Measurements from ENCODE around the gene KIF26A.
A peak's percentile ranks its signal among the peaks of the same experiment; 100 is the strongest.
"Not testable (repeated sequence)": the region's sequence is repeated elsewhere in the genome, so short reads cannot be mapped to it uniquely, and the experiment has no call there.

Gene KIF26A

DNA sequence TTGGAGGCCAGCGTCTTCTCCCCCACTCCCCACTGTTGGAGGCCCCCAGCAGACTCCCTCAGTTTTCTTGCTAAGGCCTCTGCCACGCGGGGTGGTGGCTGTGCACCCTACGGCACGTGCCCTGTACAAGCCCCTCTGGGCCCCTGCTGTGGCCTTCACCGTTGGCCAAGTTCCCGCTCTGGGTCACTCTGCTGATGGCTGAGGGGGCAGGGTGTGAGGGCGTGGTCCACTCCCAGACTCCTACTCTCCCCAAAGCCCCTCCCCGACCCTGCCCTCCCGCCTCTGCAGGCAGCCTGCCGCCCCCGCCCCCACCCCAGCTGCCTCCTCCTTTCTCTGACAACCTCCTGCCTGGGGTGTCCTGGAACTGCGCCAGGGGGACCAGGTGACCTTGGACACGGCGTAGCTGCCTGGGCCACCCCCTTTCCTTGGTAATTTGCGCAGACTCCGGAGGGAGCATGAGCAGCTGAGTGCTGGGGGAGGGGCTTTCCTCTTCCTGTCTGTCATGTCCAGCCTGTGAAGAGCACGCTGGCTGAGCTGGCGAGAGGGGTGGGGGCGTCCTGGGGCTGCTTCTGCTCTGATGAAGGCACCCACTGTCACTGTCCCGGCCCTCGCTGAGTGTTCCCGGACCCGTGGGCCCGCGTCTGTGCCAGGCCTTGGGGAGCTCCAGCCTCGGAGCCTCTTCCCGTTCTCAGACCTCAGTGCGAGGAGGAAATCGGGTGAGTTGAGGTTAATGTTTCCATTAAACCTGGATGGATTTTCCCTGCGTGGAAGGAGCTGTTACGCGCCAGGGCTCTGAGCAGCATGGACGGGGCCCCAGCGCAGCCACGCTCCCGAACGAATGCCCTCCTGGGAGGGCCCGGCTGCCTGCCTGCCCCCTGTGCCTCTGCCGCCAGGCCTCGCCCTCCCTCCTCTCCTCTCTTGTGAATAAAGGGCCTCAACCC is 85.0 kb downstream of the KIF26A start:
- Histone ChIP-seq H3K9ac (ENCODE audit: low read length in 2 of 2) (no peak overlapping the region), H3K36me3 (ENCODE audit: control insufficient read depth in 2 of 2, insufficient read depth in 2 of 2, low read length in 2 of 2) (no peaks in the 10 kb centered on the region), H3K9me3 (ENCODE audit: control insufficient read depth in 2 of 2, low read length in 2 of 2) (peaks cover 4 to 13% of the 10 kb centered on the region in 2 donors), H3K27ac (ENCODE audit: low read length) (no peak overlapping the region), H3K27me3 (ENCODE audit: control insufficient read depth in 1 of 2, insufficient read depth in 2 of 2, low read length in 2 of 2) (peaks cover 13 to 20% of the 10 kb centered on the region in 2 donors), H3K4me1 (ENCODE audit: control insufficient read depth, insufficient read depth, low read length) (peaks cover 6% of the 10 kb centered on the region), H3K4me3 (ENCODE audit: low read length in 2 of 2) (peak overlapping the region in 1 of 2 donors; percentile 40)

DNA sequence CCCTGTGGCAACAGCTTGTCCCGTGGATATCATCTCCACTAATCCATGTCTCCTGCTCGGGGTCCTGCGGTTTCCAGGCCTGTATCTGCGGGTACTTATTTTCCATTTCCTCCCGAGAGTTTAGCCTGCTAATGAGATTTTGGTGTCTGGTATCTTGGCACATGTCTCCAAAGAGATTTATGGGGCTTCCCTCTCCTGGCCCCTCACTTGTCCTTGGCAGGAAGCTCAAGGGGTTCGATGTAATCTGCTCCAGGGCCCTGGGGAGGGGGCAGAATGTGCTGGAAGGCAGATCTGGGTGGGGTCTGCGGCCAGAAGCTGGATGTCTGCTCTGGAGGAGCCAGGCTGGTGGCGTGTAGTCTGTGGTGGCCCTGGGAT is 85.7 kb downstream of the KIF26A start:
- no peaks in the 10 kb centered on the region for H3K36me3 ChIP-seq (ENCODE audit: control insufficient read depth in 2 of 2, insufficient read depth in 2 of 2, low read length in 2 of 2)
- peaks cover 13 to 20% of the 10 kb centered on the region in 2 donors for H3K27me3 ChIP-seq (ENCODE audit: control insufficient read depth in 1 of 2, insufficient read depth in 2 of 2, low read length in 2 of 2)
- no peak overlapping the region for H3K9ac ChIP-seq (ENCODE audit: low read length in 2 of 2)
- H3K4me3 ChIP-seq (ENCODE audit: low read length in 2 of 2), result no peak overlapping the region
- H3K27ac ChIP-seq (ENCODE audit: low read length), result no peak overlapping the region
- H3K4me1 ChIP-seq (ENCODE audit: control insufficient read depth, insufficient read depth, low read length), result peaks cover 6% of the 10 kb centered on the region
- peaks cover 4 to 13% of the 10 kb centered on the region in 2 donors for H3K9me3 ChIP-seq (ENCODE audit: control insufficient read depth in 2 of 2, low read length in 2 of 2)

- no peaks in the 10 kb centered on the region for H3K36me3 ChIP-seq (ENCODE audit: control insufficient read depth in 2 of 2, insufficient read depth in 2 of 2, low read length in 2 of 2)
- peaks cover 4 to 13% of the 10 kb centered on the region in 2 donors for H3K9me3 ChIP-seq (ENCODE audit: control insufficient read depth in 2 of 2, low read length in 2 of 2)
- no peak overlapping the region for H3K4me3 ChIP-seq (ENCODE audit: low read length in 2 of 2)
- no peak overlapping the region for H3K9ac ChIP-seq (ENCODE audit: low read length in 2 of 2)
- peaks cover 13 to 20% of the 10 kb centered on the region in 2 donors for H3K27me3 ChIP-seq (ENCODE audit: control insufficient read depth in 1 of 2, insufficient read depth in 2 of 2, low read length in 2 of 2)
- peaks cover 6% of the 10 kb centered on the region for H3K4me1 ChIP-seq (ENCODE audit: control insufficient read depth, insufficient read depth, low read length)
- no peak overlapping the region for H3K27ac ChIP-seq (ENCODE audit: low read length)
These were observed 86.3 kb downstream of the KIF26A start for GRCh38 chr14:104224506-104225277.

DNA sequence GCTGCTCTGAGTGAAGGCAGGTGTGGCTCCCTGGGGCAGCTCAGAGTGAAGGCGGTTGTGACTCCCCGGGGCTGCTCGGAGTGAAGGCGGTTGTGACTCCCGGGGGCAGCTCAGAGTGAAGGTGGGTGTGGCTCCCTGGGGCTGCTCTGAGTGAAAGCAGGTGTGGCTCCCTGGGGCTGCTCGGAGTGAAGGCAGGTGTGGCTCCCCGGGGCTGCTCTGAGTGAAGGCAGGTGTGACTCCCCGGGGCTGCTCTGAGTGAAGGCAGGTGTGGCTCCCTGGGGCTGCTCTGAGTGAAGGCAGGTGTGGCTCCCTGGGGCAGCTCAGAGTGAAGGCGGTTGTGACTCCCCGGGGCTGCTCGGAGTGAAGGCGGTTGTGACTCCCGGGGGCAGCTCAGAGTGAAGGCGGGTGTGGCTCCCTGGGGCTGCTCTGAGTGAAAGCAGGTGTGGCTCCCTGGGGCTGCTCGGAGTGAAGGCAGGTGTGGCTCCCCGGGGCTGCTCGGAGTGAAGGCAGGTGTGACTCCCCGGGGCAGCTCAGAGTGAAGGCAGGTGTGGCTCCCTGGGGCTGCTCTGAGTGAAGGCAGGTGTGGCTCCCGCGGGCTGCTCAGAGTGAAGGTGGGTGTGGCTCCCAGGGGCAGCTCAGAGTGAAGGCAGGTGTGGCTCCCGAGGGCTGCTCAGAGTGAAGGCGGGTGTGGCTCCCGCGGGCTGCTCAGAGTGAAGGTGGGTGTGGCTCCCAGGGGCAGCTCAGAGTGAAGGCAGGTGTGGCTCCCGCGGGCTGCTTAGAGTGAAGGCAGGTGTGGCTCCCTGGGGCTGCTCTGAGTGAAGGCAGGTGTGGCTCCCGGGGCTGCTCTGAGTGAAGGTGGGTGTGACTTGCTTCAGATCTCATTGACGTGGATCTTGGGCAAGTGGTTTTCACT is 87.1 kb downstream of the KIF26A start:
- H3K36me3 ChIP-seq (ENCODE audit: control insufficient read depth in 2 of 2, insufficient read depth in 2 of 2, low read length in 2 of 2); H3K9ac ChIP-seq (ENCODE audit: low read length in 2 of 2); H3K27ac ChIP-seq (ENCODE audit: low read length); H3K4me1 ChIP-seq (ENCODE audit: control insufficient read depth, insufficient read depth, low read length); H3K4me3 ChIP-seq (ENCODE audit: low read length in 2 of 2): not testable (repeated sequence)
- H3K27me3 ChIP-seq (ENCODE audit: control insufficient read depth in 1 of 2, insufficient read depth in 2 of 2, low read length in 2 of 2), result peaks cover 15 to 20% of the 10 kb centered on the region in 2 donors
- peaks cover 4 to 13% of the 10 kb centered on the region in 2 donors for H3K9me3 ChIP-seq (ENCODE audit: control insufficient read depth in 2 of 2, low read length in 2 of 2)

- H3K9me3 ChIP-seq (ENCODE audit: control insufficient read depth in 2 of 2, low read length in 2 of 2), result peaks cover 4 to 13% of the 10 kb centered on the region in 2 donors
- no peaks in the 10 kb centered on the region for H3K36me3 ChIP-seq (ENCODE audit: control insufficient read depth in 2 of 2, insufficient read depth in 2 of 2, low read length in 2 of 2)
- H3K27ac ChIP-seq (ENCODE audit: low read length), result no peak overlapping the region
- H3K27me3 ChIP-seq (ENCODE audit: control insufficient read depth in 1 of 2, insufficient read depth in 2 of 2, low read length in 2 of 2), result peaks cover 10 to 16% of the 10 kb centered on the region in 2 donors
- peaks cover 6% of the 10 kb centered on the region for H3K4me1 ChIP-seq (ENCODE audit: control insufficient read depth, insufficient read depth, low read length)
- H3K9ac ChIP-seq (ENCODE audit: low read length in 2 of 2), result no peak overlapping the region
- H3K4me3 ChIP-seq (ENCODE audit: low read length in 2 of 2), result no peak overlapping the region
These were observed 88.3 kb downstream of the KIF26A start for GRCh38 chr14:104226421-104227383.

- Histone ChIP-seq H3K4me1 (ENCODE audit: control insufficient read depth, insufficient read depth, low read length) (peaks cover 6% of the 10 kb centered on the region), H3K9ac (ENCODE audit: low read length in 2 of 2) (no peak overlapping the region), H3K27me3 (ENCODE audit: control insufficient read depth in 1 of 2, insufficient read depth in 2 of 2, low read length in 2 of 2) (peaks cover 8 to 12% of the 10 kb centered on the region in 2 donors), H3K27ac (ENCODE audit: low read length) (no peak overlapping the region), H3K36me3 (ENCODE audit: control insufficient read depth in 2 of 2, insufficient read depth in 2 of 2, low read length in 2 of 2) (no peaks in the 10 kb centered on the region), H3K9me3 (ENCODE audit: control insufficient read depth in 2 of 2, low read length in 2 of 2) (peaks cover 8 to 16% of the 10 kb centered on the region in 2 donors), H3K4me3 (ENCODE audit: low read length in 2 of 2) (no peak overlapping the region)
These were observed 89.4 kb downstream of the KIF26A start for GRCh38 chr14:104227806-104228205.

GRCh38 chr14:104228221-104228620 is 89.8 kb downstream of the KIF26A start:
- H3K4me1 ChIP-seq (ENCODE audit: control insufficient read depth, insufficient read depth, low read length), result peaks cover 6% of the 10 kb centered on the region
- peaks cover 8 to 19% of the 10 kb centered on the region in 2 donors for H3K9me3 ChIP-seq (ENCODE audit: control insufficient read depth in 2 of 2, low read length in 2 of 2)
- no peak overlapping the region for H3K9ac ChIP-seq (ENCODE audit: low read length in 2 of 2)
- no peak overlapping the region for H3K4me3 ChIP-seq (ENCODE audit: low read length in 2 of 2)
- H3K36me3 ChIP-seq (ENCODE audit: control insufficient read depth in 2 of 2, insufficient read depth in 2 of 2, low read length in 2 of 2), result no peaks in the 10 kb centered on the region
- no peak overlapping the region for H3K27ac ChIP-seq (ENCODE audit: low read length)
- peaks cover 8 to 10% of the 10 kb centered on the region in 2 donors for H3K27me3 ChIP-seq (ENCODE audit: control insufficient read depth in 1 of 2, insufficient read depth in 2 of 2, low read length in 2 of 2)

DNA sequence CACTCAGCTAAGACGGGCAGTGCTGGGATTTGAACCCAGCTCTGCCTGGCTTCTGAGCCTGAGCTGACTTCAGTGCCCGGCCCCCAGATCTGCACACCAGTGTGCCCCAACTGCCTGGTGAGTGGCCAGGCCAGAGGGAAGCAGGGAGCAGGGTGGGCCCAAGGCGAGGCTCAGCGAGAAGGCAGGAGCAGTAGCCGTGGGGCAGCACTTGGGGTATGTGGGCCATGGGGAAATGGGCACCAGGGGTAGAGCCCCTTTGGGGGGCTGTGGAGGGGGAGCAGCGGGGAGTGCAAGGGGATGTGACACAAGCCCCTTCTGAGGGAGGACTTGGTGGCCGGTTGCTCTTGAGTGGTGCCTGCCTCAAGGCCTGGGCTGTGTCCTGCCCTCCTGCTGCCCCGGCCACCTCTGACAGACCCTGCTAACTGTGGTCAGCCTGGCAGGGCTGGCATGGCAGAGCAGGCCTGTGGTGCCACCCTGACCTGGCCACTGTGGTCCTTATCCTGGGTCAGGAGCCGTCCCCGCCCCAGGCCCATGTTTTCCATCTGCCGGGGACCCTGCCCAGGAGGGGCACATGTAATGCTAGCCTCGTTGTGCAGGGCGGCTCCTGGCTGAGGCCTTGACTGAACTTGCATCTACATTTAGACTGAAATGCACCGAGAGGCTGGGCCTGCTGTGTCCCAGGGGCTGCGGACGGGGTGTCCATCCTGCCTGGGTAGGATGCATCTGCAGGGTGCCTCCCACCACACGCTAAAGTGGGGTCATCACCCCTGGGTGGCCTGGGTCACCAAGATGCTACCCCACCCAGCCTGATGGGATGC is 90.5 kb downstream of the KIF26A start:
- H3K27ac ChIP-seq (ENCODE audit: low read length), result no peak overlapping the region
- H3K36me3 ChIP-seq (ENCODE audit: control insufficient read depth in 2 of 2, insufficient read depth in 2 of 2, low read length in 2 of 2), result no peaks in the 10 kb centered on the region
- H3K4me1 ChIP-seq (ENCODE audit: control insufficient read depth, insufficient read depth, low read length), result peaks cover 3% of the 10 kb centered on the region
- no peak overlapping the region for H3K9ac ChIP-seq (ENCODE audit: low read length in 2 of 2)
- H3K4me3 ChIP-seq (ENCODE audit: low read length in 2 of 2), result no peak overlapping the region
- H3K27me3 ChIP-seq (ENCODE audit: control insufficient read depth in 1 of 2, insufficient read depth in 2 of 2, low read length in 2 of 2), result peaks cover 8% of the 10 kb centered on the region in 2 donors
- H3K9me3 ChIP-seq (ENCODE audit: control insufficient read depth in 2 of 2, low read length in 2 of 2), result peaks cover 8 to 19% of the 10 kb centered on the region in 2 donors

- Histone ChIP-seq H3K9me3 (ENCODE audit: control insufficient read depth in 2 of 2, low read length in 2 of 2) (peaks cover 8 to 19% of the 10 kb centered on the region in 2 donors), H3K36me3 (ENCODE audit: control insufficient read depth in 2 of 2, insufficient read depth in 2 of 2, low read length in 2 of 2) (no peaks in the 10 kb centered on the region), H3K9ac (ENCODE audit: low read length in 2 of 2) (no peak overlapping the region), H3K4me1 (ENCODE audit: control insufficient read depth, insufficient read depth, low read length) (peaks cover 3% of the 10 kb centered on the region), H3K27me3 (ENCODE audit: control insufficient read depth in 1 of 2, insufficient read depth in 2 of 2, low read length in 2 of 2) (peaks cover 2 to 4% of the 10 kb centered on the region in 2 donors), H3K4me3 (ENCODE audit: low read length in 2 of 2) (no peak overlapping the region), H3K27ac (ENCODE audit: low read length) (no peak overlapping the region)
These were observed 91.2 kb downstream of the KIF26A start for GRCh38 chr14:104229534-104230055.
